Subcutaneous abdominal adipose tissue (tissue), 5 donors: ENCODE results near the gene PKP3.
"Not testable (repeated sequence)": the region's sequence is repeated elsewhere in the genome, so short reads cannot be mapped to it uniquely, and the experiment has no call there.

ENCODE experiments used
- H3K27ac ChIP-seq: one replicate; pipeline ENCODE4 v1.7.0; 2013; ENCODE audit warnings: low read depth, mild to moderate bottlenecking, inconsistent platforms, low read length, moderate library complexity
- H3K27me3 ChIP-seq, 5 donors: one replicate each; pipeline ENCODE4 v1.7.0; 2013; ENCODE audit warnings: low read length in 5 of 5, inconsistent platforms in 1 of 5; ENCODE audit not compliant: control insufficient read depth in 5 of 5, insufficient read depth in 4 of 5
- H3K36me3 ChIP-seq, 5 donors: one replicate each; pipeline ENCODE4 v1.7.0; 2013; ENCODE audit warnings: low read length in 5 of 5; ENCODE audit not compliant: control insufficient read depth in 5 of 5, insufficient read depth in 5 of 5
- H3K4me1 ChIP-seq, 5 donors: one replicate each; pipeline ENCODE4 v1.7.0; 2013; ENCODE audit warnings: low read length in 5 of 5, mild to moderate bottlenecking in 3 of 5, moderate library complexity in 1 of 5; ENCODE audit not compliant: control insufficient read depth in 5 of 5, insufficient read depth in 5 of 5
- H3K4me3 ChIP-seq, 5 donors: one replicate each; pipeline ENCODE4 v1.7.0; 2013; ENCODE audit warnings: low read length in 5 of 5, low read depth in 1 of 5
- H3K9ac ChIP-seq, 5 donors: one replicate each; pipeline ENCODE4 v1.7.0; 2013; ENCODE audit warnings: low read length in 5 of 5, mild to moderate bottlenecking in 4 of 5, moderate library complexity in 3 of 5
- H3K9me3 ChIP-seq, 5 donors: one replicate each; pipeline ENCODE4 v1.7.0; 2013; ENCODE audit warnings: low read length in 5 of 5; ENCODE audit not compliant: control insufficient read depth in 5 of 5
- donor health status: healthy.
- donor health status: healthy.
- donor health status: healthy.
- donor health status: healthy.
- donor health status: healthy.

The PKP3 gene, protein sequence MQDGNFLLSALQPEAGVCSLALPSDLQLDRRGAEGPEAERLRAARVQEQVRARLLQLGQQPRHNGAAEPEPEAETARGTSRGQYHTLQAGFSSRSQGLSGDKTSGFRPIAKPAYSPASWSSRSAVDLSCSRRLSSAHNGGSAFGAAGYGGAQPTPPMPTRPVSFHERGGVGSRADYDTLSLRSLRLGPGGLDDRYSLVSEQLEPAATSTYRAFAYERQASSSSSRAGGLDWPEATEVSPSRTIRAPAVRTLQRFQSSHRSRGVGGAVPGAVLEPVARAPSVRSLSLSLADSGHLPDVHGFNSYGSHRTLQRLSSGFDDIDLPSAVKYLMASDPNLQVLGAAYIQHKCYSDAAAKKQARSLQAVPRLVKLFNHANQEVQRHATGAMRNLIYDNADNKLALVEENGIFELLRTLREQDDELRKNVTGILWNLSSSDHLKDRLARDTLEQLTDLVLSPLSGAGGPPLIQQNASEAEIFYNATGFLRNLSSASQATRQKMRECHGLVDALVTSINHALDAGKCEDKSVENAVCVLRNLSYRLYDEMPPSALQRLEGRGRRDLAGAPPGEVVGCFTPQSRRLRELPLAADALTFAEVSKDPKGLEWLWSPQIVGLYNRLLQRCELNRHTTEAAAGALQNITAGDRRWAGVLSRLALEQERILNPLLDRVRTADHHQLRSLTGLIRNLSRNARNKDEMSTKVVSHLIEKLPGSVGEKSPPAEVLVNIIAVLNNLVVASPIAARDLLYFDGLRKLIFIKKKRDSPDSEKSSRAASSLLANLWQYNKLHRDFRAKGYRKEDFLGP

DNA sequence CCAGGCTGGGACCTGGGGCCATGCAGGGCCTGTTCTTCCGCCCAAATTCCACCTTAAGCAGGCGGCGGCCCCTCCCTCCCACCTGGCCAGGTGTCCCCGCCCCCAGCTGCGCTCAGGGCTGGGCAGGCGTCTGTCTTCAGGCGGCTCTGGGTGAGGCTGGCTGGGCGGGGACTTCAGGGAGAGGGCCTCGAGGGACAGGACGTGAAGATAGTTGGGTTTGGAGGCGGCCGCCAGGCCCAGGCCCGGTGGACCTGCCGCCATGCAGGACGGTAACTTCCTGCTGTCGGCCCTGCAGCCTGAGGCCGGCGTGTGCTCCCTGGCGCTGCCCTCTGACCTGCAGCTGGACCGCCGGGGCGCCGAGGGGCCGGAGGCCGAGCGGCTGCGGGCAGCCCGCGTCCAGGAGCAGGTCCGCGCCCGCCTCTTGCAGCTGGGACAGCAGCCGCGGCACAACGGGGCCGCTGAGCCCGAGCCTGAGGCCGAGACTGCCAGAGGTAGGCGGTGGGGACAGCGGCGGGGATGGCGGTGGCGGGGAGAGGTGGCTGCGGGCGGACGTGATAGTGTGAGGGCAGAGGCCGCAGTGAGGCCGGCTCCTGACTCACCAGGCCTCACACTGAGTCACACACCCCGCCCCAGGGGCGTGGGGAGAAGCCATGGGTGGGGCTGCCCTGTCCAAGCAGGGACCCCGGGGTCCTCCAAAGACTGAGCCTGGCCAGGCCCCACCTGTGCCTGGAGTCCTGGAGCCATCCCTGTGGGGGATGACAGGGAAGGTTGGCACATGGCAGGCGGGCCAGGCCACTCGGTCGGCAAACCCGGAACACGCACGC lies at the start of gene PKP3:
Gene PKP3 (plus strand): TSS at position 176 of the 824 bp plus-strand sequence. CDS start 84 bp downstream, at position 260.
- no peaks in the 10 kb centered on the region for H3K36me3 ChIP-seq
- H3K27me3 ChIP-seq = peaks cover 3 to 12% (median 9%) of the 10 kb centered on the region in 5 donors
- H3K4me3 ChIP-seq = peak within 1 kb of the TSS in 3 of 5 donors; percentile 6 to 37 (median 34)
- H3K9ac ChIP-seq = no peak within 1 kb of the TSS
- peaks cover 0 to 25% (median 16%) of the 10 kb centered on the region in 5 donors for H3K4me1 ChIP-seq
- no peak within 1 kb of the TSS for H3K27ac ChIP-seq
- no peaks in the 10 kb centered on the region for H3K9me3 ChIP-seq

- Histone ChIP-seq H3K36me3 (no peaks in the 10 kb centered on the region), H3K4me1 (no peaks in the 10 kb centered on the region), H3K9ac (no peak overlapping the region), H3K9me3 (no peaks in the 10 kb centered on the region), H3K4me3 (no peak overlapping the region), H3K27ac (no peak overlapping the region), H3K27me3 (no peaks in the 10 kb centered on the region)
Measured at GRCh38 chr11:344836-345578, 49.0 kb upstream of the PKP3 start.

- Histone ChIP-seq H3K4me1 (peaks cover 0 to 10% (median 5%) of the 10 kb centered on the region in 5 donors), H3K4me3 (no peak overlapping the region), H3K27ac (no peak overlapping the region), H3K27me3 (no peaks in the 10 kb centered on the region), H3K9ac (no peak overlapping the region), H3K9me3 (no peaks in the 10 kb centered on the region), H3K36me3 (no peaks in the 10 kb centered on the region)
Measured at GRCh38 chr11:346529-346928, 47.5 kb upstream of the PKP3 start.

DNA sequence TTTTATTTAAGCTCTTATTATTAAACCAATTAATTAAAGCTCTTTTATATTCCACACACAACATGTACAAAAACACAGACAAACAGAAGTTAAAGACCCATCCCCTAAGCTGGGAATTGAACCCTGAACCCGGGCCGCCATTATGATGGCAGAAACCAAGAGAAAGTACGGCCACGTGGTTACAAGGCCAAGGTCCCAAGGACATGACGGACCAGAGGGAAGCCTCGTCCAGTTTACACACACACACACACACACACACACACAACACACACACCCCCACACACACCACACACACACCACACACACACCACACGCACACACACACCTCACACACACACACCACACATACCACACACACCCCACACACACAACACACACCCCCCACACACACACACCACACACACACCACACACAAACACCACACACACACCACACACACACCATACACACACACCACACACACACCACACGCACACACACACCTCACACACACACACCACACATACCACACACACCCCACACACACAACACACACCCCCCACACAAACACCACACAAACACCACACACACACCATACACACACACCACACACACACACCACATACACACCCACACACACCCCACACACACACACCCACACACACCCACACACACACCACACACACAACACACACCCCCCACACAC lies 44.6 kb upstream of the PKP3 start:
- H3K9me3 ChIP-seq, H3K4me3 ChIP-seq, H3K36me3 ChIP-seq, H3K9ac ChIP-seq, H3K27ac ChIP-seq, H3K27me3 ChIP-seq: not testable (repeated sequence)
- peaks cover 5 to 27% (median 18%) of the 10 kb centered on the region in 5 donors for H3K4me1 ChIP-seq

DNA sequence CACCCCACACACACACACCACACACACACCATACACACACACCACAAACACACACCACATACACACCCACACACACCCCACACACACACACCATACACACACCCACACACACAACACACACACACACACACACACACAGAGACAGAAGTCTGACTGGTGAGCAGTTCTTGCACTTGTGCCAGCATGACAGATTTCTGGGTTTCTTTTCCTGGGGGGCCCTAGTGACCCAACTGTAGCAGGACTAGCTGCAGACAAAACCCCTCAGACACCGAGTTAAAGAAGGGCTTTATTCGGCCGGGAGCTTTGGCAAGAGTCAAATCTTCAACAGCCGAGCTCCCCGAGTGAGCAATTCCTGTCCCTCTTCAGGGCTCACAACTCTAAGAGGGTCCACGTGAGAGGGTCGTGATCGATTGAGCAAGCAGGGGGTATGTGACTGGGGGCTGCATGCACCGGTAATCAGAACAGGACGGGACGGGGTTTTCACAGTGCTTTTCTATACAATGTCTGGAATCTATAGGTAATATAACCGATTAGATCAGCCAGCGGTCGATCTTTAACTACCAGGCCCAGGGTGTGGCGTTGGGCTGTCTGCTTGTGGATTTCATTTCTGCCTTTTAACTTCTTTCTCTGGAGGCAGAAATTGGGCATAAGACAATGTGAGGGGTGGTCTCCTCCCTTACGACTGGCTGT lies 43.8 kb upstream of the PKP3 start:
- H3K27ac ChIP-seq, H3K27me3 ChIP-seq, H3K36me3 ChIP-seq, H3K4me3 ChIP-seq, H3K9ac ChIP-seq, H3K9me3 ChIP-seq: not testable (repeated sequence)
- peaks cover 5 to 29% (median 20%) of the 10 kb centered on the region in 5 donors for H3K4me1 ChIP-seq

DNA sequence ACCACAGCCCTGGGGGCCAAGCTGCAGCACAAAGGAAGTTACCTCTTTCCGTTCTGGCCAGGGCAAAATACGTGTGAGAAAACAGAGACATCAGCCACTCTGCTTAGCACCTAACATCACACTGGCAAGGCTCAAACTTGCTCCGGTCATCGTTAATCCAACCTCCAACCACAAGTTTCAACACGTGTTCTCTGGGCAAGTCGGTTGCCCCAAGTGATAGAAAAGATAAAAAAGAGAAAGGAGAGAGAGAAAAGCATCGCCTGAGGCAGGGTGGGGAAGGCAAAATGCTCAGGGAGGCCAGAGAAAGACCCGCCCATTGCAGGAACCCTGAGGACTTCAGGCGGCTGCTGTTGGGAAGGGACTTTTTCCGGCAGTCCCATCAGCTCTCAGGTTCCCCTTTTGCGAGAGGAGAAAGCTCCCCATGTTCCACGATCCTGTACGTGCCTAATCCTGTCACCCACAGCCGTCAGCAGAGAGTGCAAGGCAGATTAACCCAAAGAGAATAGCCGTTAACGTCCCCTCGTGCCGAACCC lies 43.2 kb upstream of the PKP3 start:
- Histone ChIP-seq H3K27ac (no peak overlapping the region), H3K9ac (peak overlapping the region in 1 of 5 donors; percentile 14), H3K27me3 (no peaks in the 10 kb centered on the region), H3K4me3 (no peak overlapping the region), H3K9me3 (no peaks in the 10 kb centered on the region), H3K4me1 (peaks cover 8 to 35% (median 26%) of the 10 kb centered on the region in 5 donors), H3K36me3 (no peaks in the 10 kb centered on the region)

GRCh38 chr11:351411-351810 lies 42.6 kb upstream of the PKP3 start:
- Histone ChIP-seq H3K9ac (peak overlapping the region in 1 of 5 donors; percentile 14), H3K4me3 (no peak overlapping the region), H3K36me3 (no peaks in the 10 kb centered on the region), H3K4me1 (peaks cover 8 to 35% (median 27%) of the 10 kb centered on the region in 5 donors), H3K27me3 (no peaks in the 10 kb centered on the region), H3K27ac (no peak overlapping the region), H3K9me3 (no peaks in the 10 kb centered on the region)

DNA sequence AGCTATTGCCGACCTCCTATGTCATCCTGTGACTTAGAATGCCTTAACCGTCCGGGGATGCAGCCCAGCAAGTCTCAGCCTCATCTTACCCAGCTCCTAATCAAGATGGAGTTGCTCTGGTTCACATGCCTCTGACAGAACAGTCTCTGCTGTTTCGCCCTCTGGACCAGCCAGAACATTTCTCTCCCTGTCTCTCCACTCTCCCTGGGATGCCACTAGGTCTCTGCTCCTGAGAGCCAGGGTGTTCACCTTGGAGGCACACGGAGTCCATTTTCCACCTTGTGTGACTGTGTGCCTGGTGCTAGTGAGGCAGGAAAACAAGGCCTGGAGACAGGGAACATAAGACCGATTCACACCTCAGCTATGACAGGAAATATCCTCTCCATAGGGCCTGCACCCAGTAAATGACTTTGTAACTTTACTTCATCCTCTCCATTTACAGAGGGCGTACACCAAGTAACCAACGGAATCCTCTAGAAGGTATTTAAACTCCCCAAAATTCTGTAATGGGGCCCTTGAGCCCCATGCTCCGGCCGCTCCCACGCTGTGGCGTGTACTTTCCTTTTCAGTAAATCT lies 41.5 kb upstream of the PKP3 start:
- H3K4me1 ChIP-seq = peaks cover 8 to 35% (median 27%) of the 10 kb centered on the region in 5 donors
- peaks cover 0 to 4% (median 0%) of the 10 kb centered on the region in 5 donors for H3K27me3 ChIP-seq
- H3K9ac ChIP-seq = peak overlapping the region in 2 of 5 donors; percentile 41 to 43
- no peak overlapping the region for H3K4me3 ChIP-seq
- H3K9me3 ChIP-seq = no peaks in the 10 kb centered on the region
- no peaks in the 10 kb centered on the region for H3K36me3 ChIP-seq
- peak overlapping the region; percentile 97 for H3K27ac ChIP-seq
